ENCODE results near the gene NDUFV1. TPM values are rescaled to one million over a fixed set of nuclear protein-coding genes. Genes with fewer than 3 reads are reported as not detected.

The NDUFV1 gene
- total and polyA plus RNA-seq, 2 donors (not counting 1 experiment from before 2014, with no cell fraction given) = 238 to 315 TPM

DNA sequence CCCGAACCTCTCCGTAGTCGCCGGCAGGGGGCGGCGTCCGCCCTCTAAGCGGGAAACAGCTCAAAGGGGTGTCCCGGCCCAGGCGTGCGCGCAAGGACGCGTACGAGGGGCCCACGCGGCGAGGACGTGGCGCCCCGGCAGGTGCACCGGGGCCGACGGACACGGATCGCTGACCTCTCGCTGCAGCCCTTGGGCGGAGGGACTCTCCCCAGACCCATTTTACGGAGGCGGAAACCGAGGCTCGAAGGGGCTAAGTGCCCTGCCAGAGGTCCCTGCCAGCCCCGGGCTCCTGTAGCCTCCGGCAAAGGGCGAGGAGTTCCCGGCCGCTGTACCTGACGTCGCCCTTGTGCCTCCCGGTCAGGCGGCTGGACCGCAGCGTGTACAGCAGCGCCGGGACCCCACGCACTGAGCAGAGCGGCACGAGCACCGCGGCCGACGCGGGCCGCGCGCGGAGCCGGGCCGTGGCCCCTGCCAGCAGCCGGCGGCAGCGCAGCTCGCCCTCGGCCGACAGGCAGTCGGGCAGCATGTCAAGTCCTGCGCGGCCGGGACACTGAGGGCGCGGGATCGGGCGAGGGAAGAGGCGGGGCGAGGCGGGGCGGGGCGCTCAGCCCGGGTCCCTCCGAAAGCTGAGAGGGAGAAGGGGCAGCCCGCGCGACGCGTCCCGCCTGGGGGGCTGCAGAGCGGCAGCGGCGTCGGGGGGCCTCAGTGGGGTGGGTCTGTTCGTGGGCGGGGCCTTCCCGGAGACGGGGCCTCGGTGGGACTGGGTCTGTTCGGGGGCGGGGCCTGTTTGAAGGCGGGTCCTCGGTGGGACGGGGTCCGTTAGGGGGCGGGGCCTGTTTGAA lies 22.9 kb downstream of the NDUFV1 start, which contains the start of gene NUDT8:
Gene NUDT8, minus strand, starts transcription at position 552 of the 842 bp plus-strand sequence. Its CDS starts 26 bp downstream, at position 526.
- H4K20me1 ChIP-seq (ENCODE audit: control insufficient read depth, insufficient read depth, low read length, poor library complexity, severe bottlenecking) = peaks cover 9% of the 10 kb centered on the region
- H3K9ac ChIP-seq (ENCODE audit: low read length) = peak within 1 kb of the TSS; percentile 75
- no peaks in the 10 kb centered on the region for H3K79me2 ChIP-seq (ENCODE audit: control insufficient read depth, insufficient read depth, low read length)
- Mint-ChIP-seq H3K4me3 (peak within 1 kb of the TSS; percentile 90), H3K4me1 (peaks cover 17% of the 10 kb centered on the region), H3K27me3 (no peaks in the 10 kb centered on the region), H3K9me3 (ENCODE audit: insufficient read depth) (no peaks in the 10 kb centered on the region), H3K27ac (peak within 1 kb of the TSS; percentile 90)
- peak within 1 kb of the TSS; percentile 85 for H3K27ac ChIP-seq (ENCODE audit: low read length in 2 of 2)
- ATAC-seq (ENCODE audit: low read depth) (peak; percentile 50), DNase-seq (peak; percentile 95)
- intact Hi-C loops (cut with micrococcal nuclease) = loop anchor here (1.0 kb wide), 6 partner anchors 15 to 57 kb away; partner anchors contain the start of gene NDUFV1
- POLR2A ChIA-PET = interaction anchor here (0.6 to 2.8 kb wide), 14 partner anchors 15 to 228 kb away, joined by 3 to 31 read pairs (median 5); partner anchors contain the start of genes ACY3, GSTP1, PPP1CA and PTPRCAP
- no peaks in the 10 kb centered on the region for H3K27me3 ChIP-seq (replicated peaks in 1 of 4; ENCODE audit: control extremely low read depth in 1 of 4, control insufficient read depth in 3 of 4, insufficient read depth in 4 of 4, low read length in 3 of 4)
- TF ChIP-seq EZH2 (IDR thresholded peaks at IDR 0.05; ENCODE audit: borderline replicate concordance, insufficient read depth, low read depth, low read length, poor library complexity, severe bottlenecking) = no peak
- TF ChIP-seq, protein P1, sequence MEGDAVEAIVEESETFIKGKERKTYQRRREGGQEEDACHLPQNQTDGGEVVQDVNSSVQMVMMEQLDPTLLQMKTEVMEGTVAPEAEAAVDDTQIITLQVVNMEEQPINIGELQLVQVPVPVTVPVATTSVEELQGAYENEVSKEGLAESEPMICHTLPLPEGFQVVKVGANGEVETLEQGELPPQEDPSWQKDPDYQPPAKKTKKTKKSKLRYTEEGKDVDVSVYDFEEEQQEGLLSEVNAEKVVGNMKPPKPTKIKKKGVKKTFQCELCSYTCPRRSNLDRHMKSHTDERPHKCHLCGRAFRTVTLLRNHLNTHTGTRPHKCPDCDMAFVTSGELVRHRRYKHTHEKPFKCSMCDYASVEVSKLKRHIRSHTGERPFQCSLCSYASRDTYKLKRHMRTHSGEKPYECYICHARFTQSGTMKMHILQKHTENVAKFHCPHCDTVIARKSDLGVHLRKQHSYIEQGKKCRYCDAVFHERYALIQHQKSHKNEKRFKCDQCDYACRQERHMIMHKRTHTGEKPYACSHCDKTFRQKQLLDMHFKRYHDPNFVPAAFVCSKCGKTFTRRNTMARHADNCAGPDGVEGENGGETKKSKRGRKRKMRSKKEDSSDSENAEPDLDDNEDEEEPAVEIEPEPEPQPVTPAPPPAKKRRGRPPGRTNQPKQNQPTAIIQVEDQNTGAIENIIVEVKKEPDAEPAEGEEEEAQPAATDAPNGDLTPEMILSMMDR (IDR thresholded peaks at IDR 0.05) = peak; percentile 91
- peak within 1 kb of the TSS in 4 of 5 experiments; percentile 68 to 76 (median 74) for H3K4me3 ChIP-seq (ENCODE audit: control extremely low read depth in 1 of 5, extremely low read depth in 1 of 5, insufficient read depth in 1 of 5, low read depth in 2 of 5, low read length in 4 of 5)
- H3K4me2 ChIP-seq (replicated peaks; ENCODE audit: low read depth, low read length, poor library complexity, severe bottlenecking) = peak within 1 kb of the TSS; percentile 99
- H3K36me3 ChIP-seq (replicated peaks in 1 of 2; ENCODE audit: control extremely low read depth in 1 of 2, control insufficient read depth in 1 of 2, extremely low read depth in 1 of 2, insufficient read depth in 2 of 2, low read length in 1 of 2) = no peaks in the 10 kb centered on the region
- H3K4me1 ChIP-seq (ENCODE audit: control insufficient read depth in 2 of 2, insufficient read depth in 2 of 2, low read length in 2 of 2) = peaks cover 14 to 19% of the 10 kb centered on the region in 2 donors
- no peaks in the 10 kb centered on the region for H3K9me3 ChIP-seq (ENCODE audit: control extremely low read depth in 1 of 3, control insufficient read depth in 2 of 3, insufficient read depth in 1 of 3, low read length in 2 of 3)
- under 1% methylated on average over 92 of the region's 102 CpGs for WGBS (ENCODE audit: insufficient coverage)
- CTCF ChIA-PET = interaction anchor here (0.6 to 7.5 kb wide), 31 partner anchors 9 to 906 kb away, joined by 3 to 105 read pairs (median 5); partner anchors contain the start of genes ACY3, GSTP1, POLD4 and PPP1CA
- peak within 1 kb of the TSS; percentile 81 for H2AFZ ChIP-seq (ENCODE audit: insufficient read depth, low read depth, low read length, poor library complexity, severe bottlenecking)
